Measurements from ENCODE around the gene THEMIS.
"Not testable (repeated sequence)": the region's sequence is repeated elsewhere in the genome, so short reads cannot be mapped to it uniquely, and the experiment has no call there.

The THEMIS gene

GRCh38 chr6:127793396-127793795, 107.5 kb downstream of the THEMIS start:
- DNase-seq = no peak

- no peak for DNase-seq
These were observed 108.2 kb downstream of the THEMIS start for GRCh38 chr6:127792616-127793015.

- no peak for DNase-seq
These were observed 108.9 kb downstream of the THEMIS start for GRCh38 chr6:127791779-127792528.

GRCh38 chr6:127790571-127790970, 110.3 kb downstream of the THEMIS start:
- DNase-seq = no peak

- no peak for DNase-seq
These were observed 114.7 kb downstream of the THEMIS start for GRCh38 chr6:127786109-127786508.

- no peak for DNase-seq
These were observed 116.4 kb downstream of the THEMIS start for GRCh38 chr6:127784468-127784867.

GRCh38 chr6:127781636-127782272, 119.1 kb downstream of the THEMIS start:
- not testable (repeated sequence) for DNase-seq

- DNase-seq = no peak
These were observed 124.5 kb downstream of the THEMIS start for GRCh38 chr6:127776320-127776719.

GRCh38 chr6:127775371-127775770, 125.5 kb downstream of the THEMIS start:
- no peak for DNase-seq

GRCh38 chr6:127768745-127769144, 132.1 kb downstream of the THEMIS start:
- DNase-seq = no peak

GRCh38 chr6:127768223-127768622, 132.6 kb downstream of the THEMIS start:
- DNase-seq = no peak

GRCh38 chr6:127765949-127766348, 134.9 kb downstream of the THEMIS start:
- DNase-seq = no peak

GRCh38 chr6:127762284-127762683, 138.6 kb downstream of the THEMIS start:
- no peak for DNase-seq

- no peak for DNase-seq
These were observed 139.8 kb downstream of the THEMIS start for GRCh38 chr6:127761084-127761483.

GRCh38 chr6:127749095-127749494, 151.8 kb downstream of the THEMIS start:
- no peak for DNase-seq

- no peak for DNase-seq
These were observed 152.6 kb downstream of the THEMIS start for GRCh38 chr6:127748290-127748689.

GRCh38 chr6:127738423-127738822, 162.4 kb downstream of the THEMIS start:
- DNase-seq = no peak

GRCh38 chr6:127737768-127738167, 163.1 kb downstream of the THEMIS start:
- no peak for DNase-seq

GRCh38 chr6:127737009-127737486, 163.8 kb downstream of the THEMIS start:
- DNase-seq = peak; percentile 63 to 70 (median 66)

GRCh38 chr6:127732927-127733326, 167.9 kb downstream of the THEMIS start:
- DNase-seq = no peak

GRCh38 chr6:127727260-127727953, 173.5 kb downstream of the THEMIS start:
- DNase-seq = no peak

GRCh38 chr6:127725821-127726220, 175.0 kb downstream of the THEMIS start:
- DNase-seq = no peak

- DNase-seq = no peak
These were observed 182.2 kb downstream of the THEMIS start for GRCh38 chr6:127718694-127719093.

GRCh38 chr6:127717384-127717783, 183.5 kb downstream of the THEMIS start:
- DNase-seq = no peak
